Common myeloid progenitor, CD34-positive (primary cell): ENCODE measurements around the gene RBM5.

Experiments used
- CTCF ChIA-PET: fragments of 350-600 bp; sonication (Branson Sonifier 250); formaldehyde crosslinking; loops from one replicate; lab custom pipeline; 2021; ENCODE audit warnings: antibody characterized with exemption; lab: Charles Lee
- POLR2A ChIA-PET: fragments of 350-600 bp; sonication (Branson Sonifier 250); formaldehyde crosslinking; loops from one replicate; lab custom pipeline; 2021; ENCODE audit warnings: antibody characterized with exemption; lab: Charles Lee
- DNase-seq, 3 donors: peaks; one replicate each; pipeline versions ENCODE4 v3.0.0 to v3.0.0-alpha.2; 2013
- H3K27ac ChIP-seq, 2 experiments: 1 replicate in 1 of 2; 2 replicates in 1 of 2; pipeline ENCODE4 v1.7.0; 2013; ENCODE audit warnings: inconsistent platforms in 2 of 2, low read length in 2 of 2, mild to moderate bottlenecking in 2 of 2, low read depth in 1 of 2, moderate library complexity in 1 of 2; ENCODE audit not compliant: severe bottlenecking in 2 of 2, insufficient read depth in 1 of 2, poor library complexity in 1 of 2
- H3K27me3 ChIP-seq, 5 experiments: replicated peaks in 2 of 5; 1 replicate in 3 of 5; 2 replicates in 2 of 5; pipeline versions ENCODE4 v1.6.1 to v1.7.0; 2013; ENCODE audit warnings: low read length in 4 of 5, mild to moderate bottlenecking in 2 of 5, moderate library complexity in 2 of 5, inconsistent platforms in 1 of 5; ENCODE audit not compliant: insufficient read depth in 5 of 5, control insufficient read depth in 4 of 5
- H3K36me3 ChIP-seq, 4 experiments: 1 replicate in 2 of 4; 2 replicates in 2 of 4; pipeline versions ENCODE4 v1.6.1 to v1.7.0; 2013; ENCODE audit warnings: low read length in 3 of 4, control low read depth in 1 of 4, mild to moderate bottlenecking in 1 of 4; ENCODE audit not compliant: control insufficient read depth in 4 of 4, insufficient read depth in 4 of 4
- H3K4me1 ChIP-seq, 4 experiments: 1 replicate in 3 of 4; 2 replicates in 1 of 4; pipeline versions ENCODE4 v1.6.1 to v1.7.1; 2013; ENCODE audit warnings: low read length in 3 of 4, mild to moderate bottlenecking in 3 of 4, control low read depth in 1 of 4, inconsistent platforms in 1 of 4, moderate library complexity in 1 of 4; ENCODE audit not compliant: control insufficient read depth in 4 of 4, insufficient read depth in 4 of 4; ENCODE audit errors: control extremely low read depth in 1 of 4
- H3K4me3 ChIP-seq, 7 experiments: 1 replicate in 4 of 7; 2 replicates in 3 of 7; pipeline versions ENCODE4 v1.5.1 to v1.7.0; 2013; ENCODE audit warnings: mild to moderate bottlenecking in 7 of 7, low read length in 6 of 7, moderate library complexity in 6 of 7, inconsistent platforms in 2 of 7, low read depth in 2 of 7, control low read depth in 1 of 7; ENCODE audit not compliant: insufficient read depth in 4 of 7, control insufficient read depth in 1 of 7; ENCODE audit errors: extremely low read depth in 1 of 7
- H3K9me3 ChIP-seq, 5 experiments: 1 replicate in 4 of 5; 2 replicates in 1 of 5; pipeline versions ENCODE4 v1.6.1 to v1.7.1; 2013; ENCODE audit warnings: low read length in 4 of 5, mild to moderate bottlenecking in 2 of 5, inconsistent platforms in 1 of 5, low read depth in 1 of 5, moderate library complexity in 1 of 5; ENCODE audit not compliant: control insufficient read depth in 4 of 5, insufficient read depth in 2 of 5; ENCODE audit errors: control extremely low read depth in 1 of 5
- WGBS: methylation state at CpG from one replicate; pipeline ENCODE4 v1.1.5; 2013; ENCODE audit not compliant: insufficient coverage; 5-methylcytosine and 5-hydroxymethylcytosine counted together

RBM5 gene

GRCh38 chr3:50100956-50101845, 12.5 kb downstream of the RBM5 start:
- Histone ChIP-seq H3K9me3 (no peaks in the 10 kb centered on the region), H3K4me1 (no peaks in the 10 kb centered on the region), H3K36me3 (peaks cover 34 to 94% (median 76%) of the 10 kb centered on the region in 4 experiments), H3K4me3 (no peak overlapping the region), H3K27ac (no peak overlapping the region), H3K27me3 (no peaks in the 10 kb centered on the region)
- ChIA-PET CTCF (interaction anchor here (1.1 to 2.5 kb wide), 6 partner anchors 8 to 93 kb away, joined by 3 to 11 read pairs (median 4); partner anchors contain the start of gene RBM5), POLR2A (interaction anchor here (0.6 to 2.1 kb wide), 3 partner anchors 12 to 260 kb away, joined by 3 to 7 read pairs (median 3); partner anchors contain the start of gene RBM5)
- no peak for DNase-seq
- 94% methylated on average over 3 of the region's 4 CpGs for WGBS

DNA sequence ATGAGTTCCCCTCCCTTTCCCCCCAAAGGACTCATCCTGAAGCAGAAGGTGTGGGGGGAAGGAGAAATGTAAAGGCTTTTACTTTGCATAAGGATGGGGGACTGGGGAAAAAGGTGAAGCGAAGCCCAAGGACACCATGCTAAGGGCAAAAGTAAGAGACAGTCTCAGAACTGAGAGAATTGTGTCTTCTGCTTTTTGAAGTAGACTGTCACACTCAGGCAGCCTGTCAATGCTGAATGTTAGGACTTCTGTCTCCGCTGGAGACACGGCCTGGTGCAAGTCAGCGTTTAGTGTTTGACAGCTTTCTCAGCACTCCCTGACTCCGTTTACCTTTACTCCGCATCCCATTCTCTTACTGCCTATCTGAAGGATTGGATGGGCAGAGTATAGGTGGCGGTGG, 13.8 kb downstream of the RBM5 start:
- H3K4me1 ChIP-seq = no peaks in the 10 kb centered on the region
- H3K27me3 ChIP-seq = no peaks in the 10 kb centered on the region
- ChIA-PET CTCF (interaction anchor here (1.1 to 1.6 kb wide), 4 partner anchors 12 to 92 kb away, joined by 3 to 4 read pairs (median 3); no protein-coding TSS in a partner anchor), POLR2A (no interaction called here)
- 100% methylated on average over 2 of the region's 7 CpGs for WGBS
- H3K4me3 ChIP-seq = no peak overlapping the region
- peaks cover 44 to 95% (median 81%) of the 10 kb centered on the region in 4 experiments for H3K36me3 ChIP-seq
- no peaks in the 10 kb centered on the region for H3K9me3 ChIP-seq
- H3K27ac ChIP-seq = no peak overlapping the region
- no peak for DNase-seq

DNA sequence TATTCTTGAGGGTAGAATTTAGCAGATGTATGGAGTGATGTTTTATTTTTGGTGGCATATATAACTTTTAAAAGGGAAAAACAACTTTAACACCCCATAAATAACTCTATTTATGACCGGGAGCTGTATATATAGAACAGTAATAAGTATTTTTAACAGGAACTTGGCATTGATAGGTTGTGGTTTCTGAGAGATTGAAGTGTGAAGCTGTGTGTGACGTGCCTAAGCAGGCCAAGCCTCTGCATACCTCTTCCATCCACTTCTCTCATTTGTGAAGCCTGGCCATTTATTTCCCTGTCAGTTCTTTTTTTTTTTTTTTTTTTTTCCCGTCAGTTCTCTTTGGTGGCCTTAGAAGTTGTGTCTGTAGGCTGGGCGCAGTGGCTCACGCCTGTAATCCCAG, 23.0 kb downstream of the RBM5 start:
- no CpG with 5 or more reads among the region's 5 CpGs for WGBS
- H3K27ac ChIP-seq = peak overlapping the region in 1 of 2 experiments; percentile 2
- CTCF ChIA-PET = interaction anchor here (0.6 to 1.7 kb wide), 6 partner anchors 10 to 179 kb away, joined by 3 to 8 read pairs (median 4); partner anchors contain the start of gene GNAT1

GRCh38 chr3:50112462-50112861, 23.7 kb downstream of the RBM5 start:
- Histone ChIP-seq H3K4me1 (no peaks in the 10 kb centered on the region), H3K27ac (no peak overlapping the region), H3K4me3 (no peak overlapping the region), H3K9me3 (no peaks in the 10 kb centered on the region), H3K36me3 (peaks cover 55 to 96% (median 78%) of the 10 kb centered on the region in 4 experiments), H3K27me3 (no peaks in the 10 kb centered on the region)
- no CpG with 5 or more reads among the region's 3 CpGs for WGBS
- ChIA-PET CTCF (interaction anchor here (1.1 to 1.7 kb wide), 4 partner anchors 9 to 79 kb away, joined by 4 to 8 read pairs (median 5); partner anchors contain the start of gene GNAT1), POLR2A (interaction anchor here (0.9 kb wide), 1 partner anchor 9 kb away, joined by 3 read pairs; no protein-coding TSS in a partner anchor)
- peak in 1 of 3 donors; percentile 25 for DNase-seq

More for the DNA sequence above, 23.0 kb downstream of the RBM5 start:
- DNase-seq = no peak
- Histone ChIP-seq H3K9me3 (no peaks in the 10 kb centered on the region), H3K36me3 (peaks cover 56 to 96% (median 79%) of the 10 kb centered on the region in 4 experiments), H3K4me3 (no peak overlapping the region), H3K4me1 (no peaks in the 10 kb centered on the region), H3K27me3 (no peaks in the 10 kb centered on the region)
- POLR2A ChIA-PET = interaction anchor here (0.9 kb wide), 1 partner anchor 8 kb away, joined by 3 read pairs; no protein-coding TSS in a partner anchor

- Histone ChIP-seq H3K36me3 (peaks cover 35 to 89% (median 68%) of the 10 kb centered on the region in 4 experiments), H3K4me3 (no peak overlapping the region), H3K27ac (no peak overlapping the region), H3K27me3 (no peaks in the 10 kb centered on the region), H3K4me1 (no peaks in the 10 kb centered on the region), H3K9me3 (no peaks in the 10 kb centered on the region)
- 97% methylated on average over 6 of the region's 8 CpGs for WGBS
- ChIA-PET POLR2A (interaction anchor here (1.2 kb wide), 1 partner anchor 9 kb away, joined by 4 read pairs; no protein-coding TSS in a partner anchor), CTCF (interaction anchor here (0.6 to 8.4 kb wide), 4 partner anchors 17 to 75 kb away, joined by 3 to 108 read pairs (median 4); no protein-coding TSS in a partner anchor)
- no peak for DNase-seq
These were observed 28.4 kb downstream of the RBM5 start for GRCh38 chr3:50117120-50117519.

DNA sequence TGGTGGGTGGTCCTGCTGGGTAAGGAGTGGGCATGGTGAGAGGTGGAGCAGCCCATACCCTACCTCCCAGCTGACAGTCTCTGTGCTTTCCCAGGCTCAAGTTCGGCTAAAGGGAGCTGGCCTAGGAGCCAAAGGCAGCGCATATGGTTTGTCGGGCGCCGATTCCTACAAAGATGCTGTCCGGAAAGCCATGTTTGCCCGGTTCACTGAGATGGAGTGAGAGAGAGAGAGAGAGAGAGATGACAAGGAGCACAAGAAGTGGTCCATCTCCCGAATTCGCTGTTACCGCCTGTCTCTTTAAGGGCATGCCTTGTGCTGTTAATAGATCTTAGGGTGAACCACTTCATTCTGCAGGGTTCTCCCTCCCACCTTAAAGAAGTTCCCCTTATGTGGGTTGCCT, 29.5 kb downstream of the RBM5 start:
- Histone ChIP-seq H3K27ac (no peak overlapping the region), H3K9me3 (no peaks in the 10 kb centered on the region), H3K4me1 (peaks cover 0 to 2% (median 0%) of the 10 kb centered on the region in 4 experiments), H3K27me3 (no peaks in the 10 kb centered on the region), H3K4me3 (no peak overlapping the region), H3K36me3 (peaks cover 32 to 77% (median 63%) of the 10 kb centered on the region in 4 experiments)
- POLR2A ChIA-PET = interaction anchor here (1.2 kb wide), 1 partner anchor 10 kb away, joined by 4 read pairs; no protein-coding TSS in a partner anchor
- WGBS = 98% methylated on average over 9 of the region's 10 CpGs
- DNase-seq = no peak
- CTCF ChIA-PET = interaction anchor here (1.1 to 8.4 kb wide), 4 partner anchors 16 to 76 kb away, joined by 3 to 108 read pairs (median 4); no protein-coding TSS in a partner anchor
